HCT116 (cell line): ENCODE measurements around the gene MISP3. TPM values are rescaled to one million over a fixed set of nuclear protein-coding genes. Genes with fewer than 3 reads are reported as not detected.
"Not testable (repeated sequence)": the region's sequence is repeated elsewhere in the genome, so short reads cannot be mapped to it uniquely, and the experiment has no call there.

Experiments used
- ATAC-seq: fragments of 200-7000 bp; cut with Tn5 transposase; 2 replicates; pipeline ENCODE4 v1.9.1; 2020; ENCODE audit warnings: mild to moderate bottlenecking, moderate library complexity
- BruUV-seq: library from RNA; stranded (reverse); fragments of 400-500 nt; replicated peaks from 2 replicates; lab custom pipeline; 2021; lab: Mats Ljungman, UMichigan
- CTCF ChIA-PET: fragments of 300-600 bp; sonication (Branson Sonifier 250); formaldehyde crosslinking; loops from one replicate; lab custom pipeline; 2021; ENCODE audit warnings: antibody characterized with exemption; lab: Charles Lee
- POLR2A ChIA-PET: fragments of 300-600, 350-600 bp; sonication (Branson Sonifier 250); formaldehyde crosslinking; loops from one replicate; lab custom pipeline; 2021; ENCODE audit warnings: antibody characterized with exemption; lab: Charles Lee
- RAD21 ChIA-PET, 2 experiments: fragments of 300-600 bp; sonication (Branson Sonifier 250); formaldehyde crosslinking; loops; one replicate each; lab custom pipeline; 2023; ENCODE audit warnings: low total read pairs in 2 of 2; ENCODE audit not compliant: uncharacterized antibody in 2 of 2, unreplicated experiment in 2 of 2, low non-redundant PET in 1 of 2; lab: Charles Lee
- DNase-seq: peaks from one replicate; pipeline ENCODE4 v3.0.0-alpha.2; 2010; ENCODE audit warnings: low read depth, low spot score
- H2AFZ ChIP-seq: fragments of 200-600 bp; shearing (Covaris generic), sonication (generic); 2 replicates; pipeline ENCODE4 v1.6.1; 2017; ENCODE audit warnings: low read depth, mixed run types, mixed read lengths, antibody characterized with exemption, low read length; ENCODE audit not compliant: poor library complexity, severe bottlenecking
- H3K27ac ChIP-seq: 2 replicates; pipeline ENCODE4 v1.5.1; 2012; ENCODE audit warnings: low read depth, low read length
- H3K27me3 ChIP-seq: fragments of 200-600 bp; sonication (generic); 2 replicates; pipeline ENCODE4 v1.6.1; 2016; ENCODE audit warnings: mixed run types, low read length, mixed read lengths; ENCODE audit not compliant: insufficient read depth
- H3K36me3 ChIP-seq, 2 experiments: fragments of 200-500 bp in 1 of 2; fragments of 200-600 bp in 1 of 2; sonication (Bioruptor generic) in 1 of 2; sonication (generic) in 1 of 2; 2 replicates each; pipeline versions ENCODE4 v1.5.1 to v1.6.1; 2014 to 2016; ENCODE audit warnings: low read length in 2 of 2, inconsistent platforms in 1 of 2, mixed read lengths in 1 of 2, mixed run types in 1 of 2; ENCODE audit not compliant: insufficient read depth in 2 of 2, control insufficient read depth in 1 of 2
- H3K4me1 ChIP-seq, 2 experiments: fragments of 200-600 bp in 1 of 2; sonication (generic) in 1 of 2; 2 replicates each; pipeline versions ENCODE4 v1.5.1 to v1.6.1; 2012 to 2017; ENCODE audit warnings: low read length in 2 of 2, inconsistent platforms in 1 of 2, mild to moderate bottlenecking in 1 of 2, mixed read lengths in 1 of 2, mixed run types in 1 of 2, moderate library complexity in 1 of 2; ENCODE audit not compliant: insufficient read depth in 2 of 2, control insufficient read depth in 1 of 2
- H3K4me2 ChIP-seq: fragments of 200-600 bp; sonication (generic); 2 replicates; pipeline ENCODE4 v1.6.1; 2017; ENCODE audit warnings: mixed run types, low read length, mixed read lengths
- H3K4me3 ChIP-seq, 2 experiments: fragments of 200-600 bp in 1 of 2; sonication (generic) in 1 of 2; replicated peaks in 1 of 2; 2 replicates each; pipeline ENCODE4 v1.5.1; 2011 to 2016; ENCODE audit warnings: low read length in 2 of 2, control low read depth in 1 of 2, low read depth in 1 of 2, mild to moderate bottlenecking in 1 of 2, mixed read lengths in 1 of 2, mixed run types in 1 of 2
- H3K79me2 ChIP-seq: fragments of 200-600 bp; sonication (generic); 2 replicates; pipeline ENCODE4 v1.6.1; 2017; ENCODE audit warnings: mild to moderate bottlenecking, mixed run types, low read length, moderate library complexity, mixed read lengths; ENCODE audit not compliant: insufficient read depth
- H3K9ac ChIP-seq: fragments of 200-600 bp; sonication (generic); 2 replicates; pipeline ENCODE4 v1.6.1; 2016; ENCODE audit warnings: low read length, mixed read lengths
- H3K9me2 ChIP-seq: fragments of 200-600 bp; sonication (generic), shearing (Covaris generic); 2 replicates; pipeline ENCODE4 v1.6.1; 2017; ENCODE audit warnings: mixed run types, mild to moderate bottlenecking, moderate library complexity; ENCODE audit not compliant: insufficient read depth
- H3K9me3 ChIP-seq, 2 experiments: fragments of 200-500 bp in 1 of 2; fragments of 200-600 bp in 1 of 2; sonication (Bioruptor generic) in 1 of 2; sonication (generic) in 1 of 2; 2 replicates each; pipeline ENCODE4 v1.6.1; 2014 to 2017; ENCODE audit warnings: low read length in 2 of 2, mixed read lengths in 2 of 2, inconsistent platforms in 1 of 2, low read depth in 1 of 2, mild to moderate bottlenecking in 1 of 2, mixed run types in 1 of 2, moderate library complexity in 1 of 2; ENCODE audit not compliant: control insufficient read depth in 1 of 2, insufficient read depth in 1 of 2
- H4K20me1 ChIP-seq: fragments of 200-600 bp; sonication (generic), shearing (Covaris generic); 2 replicates; pipeline ENCODE4 v1.6.1; 2017; ENCODE audit warnings: mixed run types, mild to moderate bottlenecking, moderate library complexity; ENCODE audit not compliant: insufficient read depth
- CBX3 ChIP-seq: IDR thresholded peaks from 2 replicates; pipeline ENCODE4 v1.6.1; 2012; ENCODE audit warnings: low read depth
- EGR1 ChIP-seq: IDR thresholded peaks from 2 replicates; pipeline ENCODE4 v1.6.1; 2012; ENCODE audit warnings: low read depth
- POLR2A ChIP-seq: IDR thresholded peaks from 2 replicates; pipeline ENCODE4 v1.7.0; 2011; ENCODE audit warnings: borderline replicate concordance; ENCODE audit not compliant: insufficient read depth, insufficient read length; ENCODE audit errors: extremely low read depth
- RAD21 ChIP-seq: IDR thresholded peaks from 2 replicates; pipeline ENCODE4 v1.6.1; 2012; ENCODE audit warnings: low read depth, mild to moderate bottlenecking
- TCF7L2 ChIP-seq: IDR thresholded peaks from 2 replicates; pipeline ENCODE4 v1.7.0; 2011; ENCODE audit warnings: borderline replicate concordance, inconsistent platforms; ENCODE audit not compliant: insufficient read depth, insufficient read length; ENCODE audit errors: extremely low read depth
- YY1 ChIP-seq: IDR thresholded peaks from 2 replicates; pipeline ENCODE4 v1.6.1; 2011; ENCODE audit warnings: low read length, low read depth, moderate library complexity, mild to moderate bottlenecking; ENCODE audit not compliant: insufficient replicate concordance; ENCODE audit errors: extremely low read depth
- intact Hi-C: fragments of 100-400 bp; cut with micrococcal nuclease; formaldehyde crosslinking; loops from 2 replicates; pipeline ENCODE4 v1.10.0; 2022
- total RNA-seq: library from RNA; stranded (reverse); gene quantifications from one replicate; pipeline ENCODE4 v1.2.1, GENCODE V29; 2021; ENCODE audit not compliant: unreplicated experiment
- TF ChIP-seq, protein P1 (sequence below), 3 experiments: fragments of 200-600 bp in 1 of 3; sonication (generic) in 1 of 3; IDR thresholded peaks in 2 of 3; conservative IDR thresholded peaks in 1 of 3; 2 replicates each; pipeline ENCODE4 v1.5.1; 2012 to 2017; ENCODE audit warnings: low read depth in 2 of 3, low read length in 2 of 3, antibody characterized with exemption in 1 of 3, borderline replicate concordance in 1 of 3, control low read depth in 1 of 3, mild to moderate bottlenecking in 1 of 3, mixed read lengths in 1 of 3, mixed run types in 1 of 3, moderate library complexity in 1 of 3; ENCODE audit not compliant: insufficient read depth in 1 of 3
- TF ChIP-seq, protein P2 (sequence below): IDR thresholded peaks from 2 replicates; pipeline ENCODE4 v1.6.1; 2011; ENCODE audit warnings: mild to moderate bottlenecking, low read length, moderate library complexity; ENCODE audit not compliant: insufficient replicate concordance; ENCODE audit errors: extremely low read depth

MISP3 gene
- total RNA-seq, 1 experiment from 2014 or later, result 5.2 TPM

DNA sequence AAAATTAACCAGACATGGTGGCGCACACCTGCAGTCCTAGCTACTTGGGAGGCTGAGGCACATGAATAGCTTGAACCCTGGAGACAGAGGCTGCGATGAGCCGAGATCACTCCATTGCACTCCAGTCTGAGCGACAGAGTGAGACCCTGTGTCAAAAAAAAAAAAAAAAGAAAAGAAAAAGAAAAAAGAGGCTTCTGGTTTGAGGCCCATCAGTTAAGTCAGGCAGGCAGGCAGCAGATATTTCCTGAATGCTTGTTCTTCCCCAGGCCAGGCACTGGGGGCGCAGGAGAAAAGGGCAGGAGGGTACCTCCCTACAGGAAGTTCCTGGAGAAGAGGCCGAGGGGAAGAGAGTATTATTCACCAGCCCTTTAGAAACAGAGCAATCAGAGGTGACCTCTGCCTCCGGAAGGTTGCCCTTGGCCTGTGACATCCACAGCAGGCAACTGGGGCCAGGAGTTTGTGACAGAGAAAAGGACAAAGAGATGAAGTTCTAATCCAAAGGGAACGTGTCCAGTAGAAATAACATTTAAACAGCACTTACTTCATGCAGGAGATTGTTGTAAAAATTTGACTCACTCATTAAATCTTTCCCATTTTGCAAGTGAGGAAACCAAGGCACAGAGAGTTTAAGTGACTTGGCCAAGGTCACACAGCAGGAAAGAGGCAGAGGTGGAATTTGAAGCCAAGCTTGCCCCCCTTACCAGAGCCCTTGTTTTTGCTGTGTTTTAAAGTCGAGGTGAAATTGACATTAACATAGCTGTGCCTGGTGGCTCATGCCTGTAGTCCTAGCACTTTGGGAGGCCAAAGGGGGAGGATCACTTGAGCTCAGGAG lies 49.0 kb upstream of the MISP3 start:
- CTCF ChIA-PET, result no interaction called here
- peak overlapping the region; percentile 29; the same call in 1 of the 2 replicates for H3K4me2 ChIP-seq
- H4K20me1 ChIP-seq, result no peaks in the 10 kb centered on the region
- POLR2A ChIA-PET, result no interaction called here
- no peaks in the 10 kb centered on the region for H3K9me2 ChIP-seq
- no TSS peak for BruUV-seq
- intact Hi-C loops, result no loop called here
- DNase-seq (no peak), ATAC-seq (peak; percentile 92)
- no peaks in the 10 kb centered on the region for H3K9me3 ChIP-seq
- H3K27me3 ChIP-seq, result no peaks in the 10 kb centered on the region
- no peak overlapping the region for H2AFZ ChIP-seq
- H3K4me3 ChIP-seq, result no peak overlapping the region
- TF ChIP-seq EGR1 (no peak), CBX3 (0 out of 2 replicates have a peak, but pooled peaks have one; percentile 8), YY1 (no peak), POLR2A (peak; percentile 20), RAD21 (peak; percentile 12; the same call in 1 of the 2 replicates), TCF7L2 (no peak)
- TF ChIP-seq, protein P1, sequence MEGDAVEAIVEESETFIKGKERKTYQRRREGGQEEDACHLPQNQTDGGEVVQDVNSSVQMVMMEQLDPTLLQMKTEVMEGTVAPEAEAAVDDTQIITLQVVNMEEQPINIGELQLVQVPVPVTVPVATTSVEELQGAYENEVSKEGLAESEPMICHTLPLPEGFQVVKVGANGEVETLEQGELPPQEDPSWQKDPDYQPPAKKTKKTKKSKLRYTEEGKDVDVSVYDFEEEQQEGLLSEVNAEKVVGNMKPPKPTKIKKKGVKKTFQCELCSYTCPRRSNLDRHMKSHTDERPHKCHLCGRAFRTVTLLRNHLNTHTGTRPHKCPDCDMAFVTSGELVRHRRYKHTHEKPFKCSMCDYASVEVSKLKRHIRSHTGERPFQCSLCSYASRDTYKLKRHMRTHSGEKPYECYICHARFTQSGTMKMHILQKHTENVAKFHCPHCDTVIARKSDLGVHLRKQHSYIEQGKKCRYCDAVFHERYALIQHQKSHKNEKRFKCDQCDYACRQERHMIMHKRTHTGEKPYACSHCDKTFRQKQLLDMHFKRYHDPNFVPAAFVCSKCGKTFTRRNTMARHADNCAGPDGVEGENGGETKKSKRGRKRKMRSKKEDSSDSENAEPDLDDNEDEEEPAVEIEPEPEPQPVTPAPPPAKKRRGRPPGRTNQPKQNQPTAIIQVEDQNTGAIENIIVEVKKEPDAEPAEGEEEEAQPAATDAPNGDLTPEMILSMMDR (IDR thresholded peaks at IDR 0.05 in 2 of 3, conservative IDR thresholded peaks at IDR 0.05 in 1 of 3; ENCODE audit: borderline replicate concordance in 1 of 3, insufficient read depth in 1 of 3, low read depth in 2 of 3, low read length in 2 of 3), result peak; percentile 24 to 75 (median 72); a peak in 4 of 6 replicates
- TF ChIP-seq, protein P2, sequence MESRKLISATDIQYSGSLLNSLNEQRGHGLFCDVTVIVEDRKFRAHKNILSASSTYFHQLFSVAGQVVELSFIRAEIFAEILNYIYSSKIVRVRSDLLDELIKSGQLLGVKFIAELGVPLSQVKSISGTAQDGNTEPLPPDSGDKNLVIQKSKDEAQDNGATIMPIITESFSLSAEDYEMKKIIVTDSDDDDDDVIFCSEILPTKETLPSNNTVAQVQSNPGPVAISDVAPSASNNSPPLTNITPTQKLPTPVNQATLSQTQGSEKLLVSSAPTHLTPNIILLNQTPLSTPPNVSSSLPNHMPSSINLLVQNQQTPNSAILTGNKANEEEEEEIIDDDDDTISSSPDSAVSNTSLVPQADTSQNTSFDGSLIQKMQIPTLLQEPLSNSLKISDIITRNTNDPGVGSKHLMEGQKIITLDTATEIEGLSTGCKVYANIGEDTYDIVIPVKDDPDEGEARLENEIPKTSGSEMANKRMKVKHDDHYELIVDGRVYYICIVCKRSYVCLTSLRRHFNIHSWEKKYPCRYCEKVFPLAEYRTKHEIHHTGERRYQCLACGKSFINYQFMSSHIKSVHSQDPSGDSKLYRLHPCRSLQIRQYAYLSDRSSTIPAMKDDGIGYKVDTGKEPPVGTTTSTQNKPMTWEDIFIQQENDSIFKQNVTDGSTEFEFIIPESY, result no peak
- no peak overlapping the region for H3K9ac ChIP-seq
- RAD21 ChIA-PET, result no interaction called here
- H3K36me3 ChIP-seq, result no peaks in the 10 kb centered on the region; a peak in 1 of 4 replicates
- H3K4me1 ChIP-seq, result peaks cover 7 to 35% of the 10 kb centered on the region in 2 experiments; a peak in 3 of 4 replicates
- H3K27ac ChIP-seq, result peak overlapping the region; percentile 21; the same call in 1 of the 2 replicates
- H3K79me2 ChIP-seq, result no peaks in the 10 kb centered on the region

DNA sequence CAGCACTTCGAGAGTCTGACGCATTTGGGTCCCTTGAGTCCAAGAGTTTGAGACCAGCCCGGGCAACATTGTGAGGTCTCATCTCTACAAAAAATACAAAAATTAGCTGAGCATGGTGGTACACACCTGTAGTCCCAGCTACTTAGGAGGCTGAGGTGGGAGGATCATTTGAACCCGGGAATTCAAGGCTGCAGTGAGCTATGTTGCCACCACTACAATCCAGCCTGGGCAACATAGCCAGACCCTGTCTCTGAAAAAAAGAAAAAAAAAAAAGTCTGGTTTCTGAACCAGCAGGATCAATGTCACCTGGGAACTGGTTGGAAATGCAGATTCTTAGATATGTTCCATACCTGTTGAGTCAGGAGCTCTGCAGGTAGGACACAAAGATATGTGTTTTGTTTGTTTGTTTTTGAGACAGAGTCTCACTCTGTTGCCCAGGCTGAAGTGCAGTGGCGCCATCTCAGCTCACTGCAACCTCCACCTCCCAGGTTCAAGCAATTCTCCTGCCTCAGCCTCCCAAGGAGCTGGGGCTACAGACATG lies 45.9 kb upstream of the MISP3 start:
- POLR2A ChIA-PET, DNase-seq, H3K9me3 ChIP-seq, H3K9ac ChIP-seq, H3K9me2 ChIP-seq, H2AFZ ChIP-seq, ATAC-seq, BruUV-seq, H3K4me2 ChIP-seq, RAD21 ChIA-PET, CTCF ChIA-PET, intact Hi-C loops, H3K27ac ChIP-seq, H3K79me2 ChIP-seq, H3K4me3 ChIP-seq, H3K36me3 ChIP-seq, H3K27me3 ChIP-seq, H4K20me1 ChIP-seq: not testable (repeated sequence)
- H3K4me1 ChIP-seq, result peaks cover 7 to 41% of the 10 kb centered on the region in 2 experiments
